HUES64 (cell line): ENCODE data around the gene CTDSPL.

Experiments
- H3K27ac ChIP-seq: 2 replicates; pipeline ENCODE4 v1.7.0; 2013; ENCODE audit warnings: low read depth, low read length, inconsistent platforms
- H3K27me3 ChIP-seq: 2 replicates; pipeline ENCODE4 v1.6.1; 2013; ENCODE audit warnings: mild to moderate bottlenecking, low read length; ENCODE audit not compliant: insufficient read depth
- H3K36me3 ChIP-seq: 2 replicates; pipeline ENCODE4 v1.6.1; 2013; ENCODE audit warnings: mild to moderate bottlenecking, low read length; ENCODE audit not compliant: insufficient read depth
- H3K4me1 ChIP-seq: 2 replicates; pipeline ENCODE4 v1.6.1; 2013; ENCODE audit warnings: mild to moderate bottlenecking, low read length, moderate library complexity; ENCODE audit not compliant: insufficient read depth
- H3K4me3 ChIP-seq: 2 replicates; pipeline ENCODE4 v1.5.1; 2013; ENCODE audit warnings: mild to moderate bottlenecking, low read length, moderate library complexity
- H3K9ac ChIP-seq: 2 replicates; pipeline ENCODE4 v1.6.1; 2013; ENCODE audit warnings: mild to moderate bottlenecking, low read depth, low read length
- H3K9me3 ChIP-seq: 2 replicates; pipeline ENCODE4 v1.6.1; 2013; ENCODE audit warnings: low read depth, low read length; ENCODE audit not compliant: insufficient read depth
- WGBS: fragments of 150-250, 120-280 bp; methylation state at CpG from one replicate; pipeline ENCODE4 v1.1.7; 2013; ENCODE audit warnings: missing lambda C conversion rate; 5-methylcytosine and 5-hydroxymethylcytosine counted together

CTDSPL gene

DNA sequence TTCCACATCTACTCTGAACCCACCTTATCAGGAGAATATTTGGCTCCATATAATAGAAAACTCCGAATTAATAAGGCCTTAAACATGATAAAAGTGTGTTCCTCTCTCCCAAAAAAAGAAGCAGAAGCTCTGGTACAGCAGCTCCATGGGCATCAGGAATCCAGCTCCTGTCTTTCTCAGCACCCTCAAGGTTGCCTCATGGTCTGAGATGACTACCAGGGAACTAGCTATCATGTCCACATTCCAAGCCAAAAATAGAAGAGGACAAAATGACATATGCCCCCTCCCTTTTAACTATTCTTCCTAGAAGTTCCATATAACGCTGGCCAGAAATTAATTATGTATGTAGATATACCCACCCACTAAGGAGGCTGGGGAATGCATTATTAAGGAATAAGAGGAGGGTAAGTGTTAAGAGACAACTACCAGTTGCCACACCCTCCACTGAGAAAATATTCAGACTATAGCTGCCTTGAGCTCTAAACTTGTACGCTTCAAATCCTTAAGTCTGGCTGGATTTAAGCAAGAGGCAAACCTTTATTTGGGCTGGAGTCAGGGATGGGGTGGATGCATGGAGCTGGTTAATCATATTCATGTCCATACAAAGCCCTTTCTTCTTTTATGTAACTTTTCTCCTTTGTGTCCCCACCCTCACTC is 35.8 kb upstream of the CTDSPL start:
- no peaks in the 10 kb centered on the region for H3K27me3 ChIP-seq
- H3K36me3 ChIP-seq: no peaks in the 10 kb centered on the region
- H3K9ac ChIP-seq: no peak overlapping the region
- no peak overlapping the region for H3K4me3 ChIP-seq
- WGBS: 78% methylated on average over 2 of the region's 3 CpGs
- H3K9me3 ChIP-seq: no peaks in the 10 kb centered on the region
- peaks cover 22% of the 10 kb centered on the region for H3K4me1 ChIP-seq
- H3K27ac ChIP-seq: no peak overlapping the region

DNA sequence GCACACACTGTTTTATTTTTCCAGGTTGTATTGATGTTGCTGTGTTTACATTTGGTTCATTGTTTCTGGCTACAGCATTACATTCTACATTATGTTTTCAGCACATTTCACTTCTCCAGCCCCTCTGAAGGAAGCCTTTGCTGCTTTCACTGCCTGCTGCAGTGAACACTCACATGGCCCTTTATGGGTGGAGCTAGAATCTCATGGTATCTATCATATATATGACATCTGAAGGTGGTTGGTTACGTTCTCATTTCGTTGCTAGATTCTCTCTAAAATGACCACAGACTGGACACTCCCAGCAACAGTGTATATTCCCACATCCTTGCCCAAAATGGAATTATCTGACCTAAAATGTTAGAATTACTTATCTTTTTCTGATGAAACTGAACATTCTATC is 35.2 kb upstream of the CTDSPL start:
- Histone ChIP-seq H3K4me1 (peaks cover 22% of the 10 kb centered on the region), H3K4me3 (no peak overlapping the region), H3K27me3 (no peaks in the 10 kb centered on the region), H3K9ac (no peak overlapping the region), H3K27ac (no peak overlapping the region), H3K36me3 (no peaks in the 10 kb centered on the region), H3K9me3 (no peaks in the 10 kb centered on the region)
- WGBS: 90% methylated on average over 2 of the region's 2 CpGs

DNA sequence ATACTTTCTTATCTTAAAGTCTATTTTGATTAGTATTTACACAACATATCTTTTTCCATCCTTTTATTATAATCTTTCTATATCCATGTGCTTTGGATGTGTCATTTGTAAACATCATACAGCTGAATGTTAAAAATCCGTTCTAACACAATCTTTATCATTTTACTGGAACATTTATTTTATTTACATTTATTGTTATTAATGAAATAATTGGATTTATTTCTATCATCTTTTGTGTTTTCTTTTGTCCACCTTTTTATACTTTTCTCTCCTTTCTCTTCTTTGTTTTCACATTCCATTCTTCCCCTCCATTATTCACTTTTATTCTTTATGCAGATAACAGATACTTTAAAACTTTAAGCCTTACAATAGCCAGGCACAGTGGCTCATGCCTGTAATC is 34.7 kb upstream of the CTDSPL start:
- Histone ChIP-seq H3K4me3 (no peak overlapping the region), H3K27me3 (no peaks in the 10 kb centered on the region), H3K36me3 (no peaks in the 10 kb centered on the region), H3K27ac (no peak overlapping the region), H3K9ac (no peak overlapping the region), H3K4me1 (peaks cover 22% of the 10 kb centered on the region), H3K9me3 (no peaks in the 10 kb centered on the region)
- WGBS: no CpG with 5 or more reads among the region's 1 CpG

DNA sequence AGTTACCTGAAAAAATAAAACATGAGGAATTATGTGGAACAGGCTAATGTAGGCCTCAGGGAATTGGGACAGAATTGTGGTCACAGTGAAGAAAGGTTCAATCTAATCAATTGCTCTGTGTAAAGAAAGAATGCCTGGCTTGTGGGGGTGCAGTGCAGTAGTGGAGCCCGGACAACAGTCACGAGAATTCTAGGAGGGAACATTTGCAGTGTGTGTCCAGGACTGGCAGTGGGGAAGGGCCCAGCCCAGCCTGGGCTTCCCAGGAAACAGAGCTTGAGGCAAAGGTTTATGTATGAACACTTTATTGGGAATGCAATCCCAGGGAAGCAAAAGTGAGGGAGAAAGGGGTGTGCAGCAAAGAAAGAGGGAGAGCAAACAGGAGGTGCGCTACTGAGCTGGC is 29.2 kb upstream of the CTDSPL start:
- no peaks in the 10 kb centered on the region for H3K36me3 ChIP-seq
- WGBS: 96% methylated on average over 3 of the region's 3 CpGs
- H3K4me3 ChIP-seq: no peak overlapping the region

DNA sequence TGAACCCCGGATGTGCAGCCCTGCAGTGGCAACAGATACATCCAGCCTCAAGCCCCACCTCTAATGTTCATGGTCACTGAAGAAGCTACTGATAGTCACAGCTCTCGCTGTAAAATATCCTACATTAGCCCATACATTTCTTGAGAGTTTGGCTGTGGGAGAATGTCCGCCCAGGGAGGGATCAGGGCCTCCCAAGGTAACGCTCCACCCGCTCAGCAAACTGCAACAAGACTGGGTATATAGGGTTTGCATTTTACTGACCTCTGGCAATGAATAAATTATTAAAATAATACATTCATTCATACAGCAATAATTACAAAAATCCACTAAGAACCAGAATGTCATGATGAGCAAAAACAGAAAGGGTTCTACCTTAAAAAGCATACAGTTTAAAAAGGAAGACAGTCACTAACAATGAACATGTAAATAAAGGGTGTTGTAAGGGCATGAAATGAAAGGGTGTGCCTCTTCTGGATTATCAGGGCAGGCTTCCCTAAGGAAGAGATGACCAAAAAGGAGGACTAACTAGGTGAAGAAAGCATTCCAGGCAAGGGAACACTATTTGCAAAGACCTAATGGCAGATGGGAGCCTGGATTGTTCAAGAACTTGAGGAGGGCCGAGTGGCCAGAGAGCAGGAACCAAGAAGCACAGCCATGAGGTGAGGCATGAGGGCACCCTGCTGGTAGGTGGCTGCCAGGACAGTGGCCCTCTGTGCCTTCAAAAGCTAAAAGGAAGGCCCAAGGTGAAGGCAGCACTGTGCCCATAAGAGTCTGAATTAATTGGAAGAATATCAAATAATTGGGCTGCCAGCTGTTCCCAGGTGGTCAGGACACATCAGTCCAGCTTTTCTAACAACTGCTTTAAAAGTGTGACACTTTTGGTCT is 28.1 kb upstream of the CTDSPL start:
- no peak overlapping the region for H3K4me3 ChIP-seq
- no peaks in the 10 kb centered on the region for H3K36me3 ChIP-seq
- H3K9ac ChIP-seq: no peak overlapping the region
- H3K27ac ChIP-seq: no peak overlapping the region
- H3K27me3 ChIP-seq: no peaks in the 10 kb centered on the region
- WGBS: 91% methylated on average over 6 of the region's 6 CpGs
- H3K9me3 ChIP-seq: no peaks in the 10 kb centered on the region
- no peaks in the 10 kb centered on the region for H3K4me1 ChIP-seq

More for the DNA sequence above, 29.2 kb upstream of the CTDSPL start:
- H3K9me3 ChIP-seq: no peaks in the 10 kb centered on the region
- no peak overlapping the region for H3K27ac ChIP-seq
- no peak overlapping the region for H3K9ac ChIP-seq
- no peaks in the 10 kb centered on the region for H3K4me1 ChIP-seq
- H3K27me3 ChIP-seq: no peaks in the 10 kb centered on the region

DNA sequence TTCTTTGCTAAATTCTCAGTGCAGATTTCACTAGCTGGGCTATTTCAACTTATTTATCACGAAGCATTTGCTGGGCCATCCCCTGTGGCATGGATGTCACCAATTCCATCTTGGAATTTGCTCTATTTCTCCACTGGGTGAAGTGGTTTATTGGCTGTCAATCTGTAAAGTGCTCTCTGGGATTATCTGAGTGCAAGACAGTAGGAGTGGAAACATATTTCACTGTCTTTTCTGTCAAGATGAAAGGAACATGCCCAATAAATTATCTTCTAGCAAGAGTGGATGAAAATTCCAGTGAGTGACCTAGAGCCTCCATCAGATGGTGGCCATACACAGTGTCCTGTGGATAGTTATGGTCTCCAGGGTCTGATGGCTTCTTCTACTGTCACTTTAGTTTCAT is 25.1 kb upstream of the CTDSPL start:
- Histone ChIP-seq H3K4me1 (no peaks in the 10 kb centered on the region), H3K9ac (no peak overlapping the region), H3K36me3 (no peaks in the 10 kb centered on the region), H3K27ac (no peak overlapping the region), H3K27me3 (no peaks in the 10 kb centered on the region), H3K9me3 (no peaks in the 10 kb centered on the region), H3K4me3 (no peak overlapping the region)
- 89% methylated on average over 1 of the region's 1 CpG for WGBS

DNA sequence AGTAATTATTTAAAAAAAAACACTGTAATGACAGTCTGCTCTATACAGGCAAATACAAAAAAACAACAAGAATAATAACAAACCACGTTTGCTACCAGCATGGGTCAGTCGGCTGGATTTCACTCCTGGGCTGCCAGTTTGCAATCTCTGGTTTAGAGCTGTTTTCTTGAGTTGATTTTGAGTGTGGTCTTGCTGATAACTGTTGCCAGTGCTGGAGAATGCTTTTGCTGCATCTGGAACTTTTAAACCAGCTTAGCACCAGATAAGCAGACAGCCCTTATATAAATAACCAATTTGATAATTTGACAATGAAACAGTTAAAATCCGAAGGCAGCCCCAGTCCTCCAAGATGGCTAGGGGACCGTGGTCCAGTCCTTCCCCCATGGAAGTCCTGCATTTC is 14.0 kb upstream of the CTDSPL start:
- Histone ChIP-seq H3K36me3 (no peaks in the 10 kb centered on the region), H3K9me3 (no peaks in the 10 kb centered on the region), H3K4me3 (no peak overlapping the region), H3K9ac (no peak overlapping the region), H3K27me3 (no peaks in the 10 kb centered on the region), H3K27ac (no peak overlapping the region), H3K4me1 (peaks cover 7% of the 10 kb centered on the region)
- WGBS: 78% methylated on average over 4 of the region's 4 CpGs

DNA sequence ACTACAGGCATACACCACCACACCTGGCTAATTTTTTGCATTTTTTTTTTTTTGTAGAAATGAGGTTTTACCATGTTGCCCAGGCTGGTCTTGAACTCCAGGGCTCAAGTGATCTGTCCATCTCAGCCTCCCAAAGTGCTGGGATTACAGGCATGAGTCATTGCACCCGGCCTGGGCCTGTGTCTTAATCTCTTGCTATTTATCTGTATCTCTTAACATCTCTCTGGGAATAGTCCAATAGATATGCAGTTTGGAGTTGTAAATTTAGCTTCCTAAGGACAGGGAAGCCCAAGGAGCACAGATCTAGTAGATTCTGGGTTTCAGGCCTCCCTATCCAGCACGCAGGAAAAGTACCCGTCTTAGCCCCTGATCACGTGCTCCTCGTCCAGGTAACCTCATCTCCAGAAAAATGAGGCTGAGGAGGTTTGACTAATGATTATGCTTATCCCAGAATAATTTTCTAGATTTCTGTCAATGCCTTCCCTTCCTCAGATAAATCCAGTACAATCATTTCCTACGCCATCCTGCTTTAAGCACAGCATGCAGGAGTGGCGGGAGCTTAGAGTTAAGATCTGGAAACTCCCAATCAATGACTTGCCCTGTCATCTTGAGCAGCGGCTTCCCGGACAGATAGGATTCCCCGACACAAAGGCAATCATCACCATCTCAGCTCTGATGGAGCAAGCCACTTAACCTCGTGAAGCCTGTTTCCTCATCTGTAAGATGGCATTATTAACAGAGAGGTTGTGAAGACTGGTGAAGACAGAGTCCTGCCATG is 12.3 kb upstream of the CTDSPL start:
- no peaks in the 10 kb centered on the region for H3K9me3 ChIP-seq
- no peaks in the 10 kb centered on the region for H3K27me3 ChIP-seq
- H3K4me3 ChIP-seq: no peak overlapping the region
- no peaks in the 10 kb centered on the region for H3K36me3 ChIP-seq
- peaks cover 7% of the 10 kb centered on the region for H3K4me1 ChIP-seq
- 87% methylated on average over 11 of the region's 11 CpGs for WGBS
- H3K27ac ChIP-seq: no peak overlapping the region
- H3K9ac ChIP-seq: no peak overlapping the region

DNA sequence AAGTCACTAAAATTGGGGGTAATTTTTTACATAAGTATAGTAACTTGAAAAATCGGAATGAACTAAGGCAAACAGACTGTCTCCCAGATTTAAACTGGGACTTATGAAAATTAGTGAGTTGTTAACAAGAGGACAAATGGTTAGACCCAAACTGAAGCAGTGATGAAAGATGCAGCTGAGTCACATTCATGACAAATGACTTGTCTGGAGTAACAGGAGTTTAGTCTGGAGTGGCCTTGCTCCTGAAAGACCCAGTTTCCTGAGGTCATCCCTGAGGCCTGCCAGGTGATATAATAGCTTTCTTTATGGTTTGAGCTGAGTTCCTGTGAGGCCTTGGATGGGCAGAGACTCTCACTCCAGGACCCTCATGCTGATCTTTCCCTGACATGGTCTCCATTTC is 9.6 kb upstream of the CTDSPL start:
- H3K36me3 ChIP-seq: no peaks in the 10 kb centered on the region
- peaks cover 7% of the 10 kb centered on the region for H3K4me1 ChIP-seq
- H3K9me3 ChIP-seq: no peaks in the 10 kb centered on the region
- H3K27ac ChIP-seq: no peak overlapping the region
- no peaks in the 10 kb centered on the region for H3K27me3 ChIP-seq
- H3K4me3 ChIP-seq: no peak overlapping the region
- WGBS: 96% methylated on average over 1 of the region's 1 CpG
- H3K9ac ChIP-seq: no peak overlapping the region

DNA sequence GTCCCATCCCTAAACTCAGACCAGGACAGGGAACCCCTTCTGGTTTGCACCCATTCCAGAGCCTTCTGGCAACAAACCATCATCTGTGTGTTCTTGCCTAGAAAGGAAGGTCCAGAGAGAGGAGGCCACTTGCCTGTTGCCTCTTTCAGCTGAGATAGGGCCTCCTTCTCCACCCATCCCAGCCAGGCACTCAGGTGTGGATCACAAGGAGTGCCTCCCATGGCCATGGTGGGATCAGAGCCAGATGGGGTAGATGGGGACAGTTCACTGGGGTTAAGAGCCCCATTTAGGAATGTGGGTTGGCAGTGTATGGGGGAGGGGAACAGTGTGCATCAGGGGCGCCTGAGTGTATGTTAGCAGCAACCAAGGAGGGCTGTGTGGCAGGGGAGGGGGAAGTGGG is 8.9 kb upstream of the CTDSPL start:
- H3K9ac ChIP-seq: no peak overlapping the region
- no peaks in the 10 kb centered on the region for H3K36me3 ChIP-seq
- peaks cover 7% of the 10 kb centered on the region for H3K4me1 ChIP-seq
- H3K27ac ChIP-seq: no peak overlapping the region
- no peaks in the 10 kb centered on the region for H3K9me3 ChIP-seq
- no peak overlapping the region for H3K4me3 ChIP-seq
- 78% methylated on average over 1 of the region's 1 CpG for WGBS
- no peaks in the 10 kb centered on the region for H3K27me3 ChIP-seq
